GM18499 (cell line): ENCODE measurements around the gene RIN1.
"Not testable (repeated sequence)": the region's sequence is repeated elsewhere in the genome, so short reads cannot be mapped to it uniquely, and the experiment has no call there.

Experiments
- ATAC-seq: cut with Tn5 transposase; IDR thresholded peaks from one replicate; pipeline ENCODE4 v1.9.1; 2021; ENCODE audit warnings: moderate number of reproducible peaks; ENCODE audit not compliant: insufficient read depth, unreplicated experiment

The RIN1 gene, protein sequence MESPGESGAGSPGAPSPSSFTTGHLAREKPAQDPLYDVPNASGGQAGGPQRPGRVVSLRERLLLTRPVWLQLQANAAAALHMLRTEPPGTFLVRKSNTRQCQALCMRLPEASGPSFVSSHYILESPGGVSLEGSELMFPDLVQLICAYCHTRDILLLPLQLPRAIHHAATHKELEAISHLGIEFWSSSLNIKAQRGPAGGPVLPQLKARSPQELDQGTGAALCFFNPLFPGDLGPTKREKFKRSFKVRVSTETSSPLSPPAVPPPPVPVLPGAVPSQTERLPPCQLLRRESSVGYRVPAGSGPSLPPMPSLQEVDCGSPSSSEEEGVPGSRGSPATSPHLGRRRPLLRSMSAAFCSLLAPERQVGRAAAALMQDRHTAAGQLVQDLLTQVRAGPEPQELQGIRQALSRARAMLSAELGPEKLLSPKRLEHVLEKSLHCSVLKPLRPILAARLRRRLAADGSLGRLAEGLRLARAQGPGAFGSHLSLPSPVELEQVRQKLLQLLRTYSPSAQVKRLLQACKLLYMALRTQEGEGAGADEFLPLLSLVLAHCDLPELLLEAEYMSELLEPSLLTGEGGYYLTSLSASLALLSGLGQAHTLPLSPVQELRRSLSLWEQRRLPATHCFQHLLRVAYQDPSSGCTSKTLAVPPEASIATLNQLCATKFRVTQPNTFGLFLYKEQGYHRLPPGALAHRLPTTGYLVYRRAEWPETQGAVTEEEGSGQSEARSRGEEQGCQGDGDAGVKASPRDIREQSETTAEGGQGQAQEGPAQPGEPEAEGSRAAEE

DNA sequence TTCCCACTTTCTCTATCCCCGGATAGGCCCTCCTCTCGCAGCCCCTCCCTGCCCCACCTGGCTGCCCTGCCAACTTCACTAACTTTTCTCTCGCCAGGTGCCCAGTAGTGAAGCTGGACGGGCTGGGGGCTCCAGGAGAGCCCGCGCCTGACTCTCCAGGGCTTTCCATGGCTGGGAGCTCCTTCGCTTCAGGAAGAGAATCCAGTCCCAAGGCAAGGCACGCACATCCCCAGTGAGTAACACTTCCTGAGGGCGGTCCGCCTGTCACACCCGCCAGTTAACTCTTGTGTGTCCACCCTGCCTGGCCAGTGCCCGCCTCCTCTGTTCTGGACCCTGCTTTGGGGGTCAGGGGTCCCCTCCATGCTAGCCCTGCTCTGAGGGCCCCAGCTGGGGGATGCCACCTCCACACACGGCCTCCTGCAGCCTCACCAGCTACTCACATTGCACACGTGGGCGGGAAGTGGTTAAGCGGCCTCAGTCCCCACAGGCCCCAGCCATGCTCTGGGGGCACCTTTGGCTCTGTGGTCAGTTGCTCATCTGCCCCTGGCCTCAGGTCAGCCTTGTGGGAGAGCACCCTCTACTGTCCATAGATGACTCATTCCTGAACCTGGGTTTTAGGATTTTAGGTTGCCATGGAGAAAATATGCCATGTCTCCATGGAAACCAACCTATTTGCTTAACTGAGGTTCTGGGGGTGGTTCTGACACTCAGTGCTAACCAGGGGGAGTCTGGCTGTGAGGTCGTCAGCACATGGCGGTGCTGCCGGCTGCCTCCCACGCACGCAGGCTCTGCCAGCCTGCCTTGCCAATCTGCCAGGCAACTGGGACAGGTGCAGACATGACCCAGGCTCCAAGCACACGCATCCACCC is at the start of gene RIN1:
TSS of gene RIN1 (minus strand) at position 201 of the 869 bp plus-strand sequence. CDS start at position 169, 32 bp downstream.
- ATAC-seq: no peak

DNA sequence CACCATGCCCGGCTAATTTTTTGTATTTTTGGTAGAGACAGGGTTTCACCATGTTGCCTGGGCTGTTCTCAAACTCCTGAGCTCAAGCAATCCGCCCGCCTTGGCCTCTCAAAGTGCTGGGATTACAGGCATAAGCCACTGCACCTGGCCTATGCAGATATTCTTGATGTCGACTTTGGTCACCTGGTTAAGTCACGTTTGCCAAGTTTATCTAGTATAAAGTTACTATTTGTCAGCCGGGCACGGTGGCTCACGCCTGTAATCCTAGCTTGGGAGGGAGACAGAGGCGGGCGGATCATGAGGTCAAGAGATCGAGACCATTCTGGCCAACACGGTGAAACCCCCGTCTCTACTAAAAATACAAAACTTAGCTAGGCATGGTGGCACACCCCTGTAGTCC is 48.1 kb upstream of the RIN1 start:
- ATAC-seq: not testable (repeated sequence)

DNA sequence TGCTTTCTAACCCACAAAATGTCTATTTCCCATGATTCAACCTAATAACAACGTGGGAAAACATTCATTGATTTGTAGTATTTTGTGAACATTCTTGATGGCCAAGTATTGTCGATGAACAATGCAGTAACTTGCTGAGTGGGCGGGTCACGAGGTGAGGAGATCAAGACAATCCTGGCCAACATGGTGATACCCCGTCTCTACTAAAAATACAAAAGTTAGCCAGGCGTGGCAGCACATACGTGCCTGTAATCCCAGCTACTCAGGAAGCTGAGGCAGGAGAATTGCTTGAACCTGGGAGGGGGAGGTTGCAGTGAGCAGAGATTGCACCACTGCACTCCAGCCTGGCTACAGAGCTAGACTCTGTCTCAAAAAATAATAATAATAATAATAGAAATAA is 44.0 kb upstream of the RIN1 start:
- not testable (repeated sequence) for ATAC-seq

DNA sequence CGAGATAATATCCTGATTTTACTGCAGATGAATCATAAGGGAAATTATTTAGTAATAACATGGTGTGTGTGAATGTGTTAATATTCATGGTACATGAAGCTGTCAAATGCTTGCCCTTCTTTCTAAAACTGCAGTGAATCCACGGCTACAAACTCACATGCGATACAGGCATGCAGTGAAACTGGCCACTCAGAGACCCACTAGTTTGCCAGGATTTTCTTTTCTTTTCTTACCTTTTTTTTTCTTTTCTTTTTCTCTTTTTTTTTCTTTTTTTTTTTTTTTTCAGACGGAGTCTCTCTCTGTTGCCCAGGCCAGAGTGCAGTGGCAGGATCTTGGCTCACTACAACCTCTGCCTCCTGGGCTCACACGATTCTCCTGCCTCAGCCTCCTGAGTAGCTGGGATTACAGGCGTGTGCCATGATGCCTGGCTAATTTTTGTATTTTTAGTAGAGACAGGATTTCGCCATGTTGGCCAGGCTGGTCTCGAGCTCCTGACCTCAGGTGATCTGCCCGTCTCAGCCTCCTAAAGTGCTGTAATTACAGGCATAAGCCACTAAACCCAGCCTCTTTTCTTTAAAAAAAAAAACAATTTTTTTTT is 37.6 kb upstream of the RIN1 start:
- not testable (repeated sequence) for ATAC-seq

DNA sequence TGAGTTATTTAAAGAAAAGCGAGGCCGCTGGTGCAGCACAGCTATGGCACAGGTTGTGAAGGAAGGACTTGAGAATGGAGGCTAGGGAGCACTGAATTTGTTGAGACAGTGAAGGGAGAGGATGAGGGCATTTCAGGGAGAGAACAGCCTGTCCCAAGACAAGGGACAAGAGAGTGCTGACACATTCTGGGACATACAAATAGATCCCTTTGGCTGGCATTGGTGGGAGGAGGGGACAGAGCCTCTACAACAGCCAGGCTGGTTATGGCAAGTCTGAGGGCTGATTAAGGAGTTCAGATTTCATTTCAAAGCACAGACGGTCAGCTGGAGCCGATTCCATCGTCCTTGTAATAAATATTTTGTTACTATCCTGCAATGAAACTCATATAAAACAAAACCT is 37.0 kb upstream of the RIN1 start:
- no peak for ATAC-seq

DNA sequence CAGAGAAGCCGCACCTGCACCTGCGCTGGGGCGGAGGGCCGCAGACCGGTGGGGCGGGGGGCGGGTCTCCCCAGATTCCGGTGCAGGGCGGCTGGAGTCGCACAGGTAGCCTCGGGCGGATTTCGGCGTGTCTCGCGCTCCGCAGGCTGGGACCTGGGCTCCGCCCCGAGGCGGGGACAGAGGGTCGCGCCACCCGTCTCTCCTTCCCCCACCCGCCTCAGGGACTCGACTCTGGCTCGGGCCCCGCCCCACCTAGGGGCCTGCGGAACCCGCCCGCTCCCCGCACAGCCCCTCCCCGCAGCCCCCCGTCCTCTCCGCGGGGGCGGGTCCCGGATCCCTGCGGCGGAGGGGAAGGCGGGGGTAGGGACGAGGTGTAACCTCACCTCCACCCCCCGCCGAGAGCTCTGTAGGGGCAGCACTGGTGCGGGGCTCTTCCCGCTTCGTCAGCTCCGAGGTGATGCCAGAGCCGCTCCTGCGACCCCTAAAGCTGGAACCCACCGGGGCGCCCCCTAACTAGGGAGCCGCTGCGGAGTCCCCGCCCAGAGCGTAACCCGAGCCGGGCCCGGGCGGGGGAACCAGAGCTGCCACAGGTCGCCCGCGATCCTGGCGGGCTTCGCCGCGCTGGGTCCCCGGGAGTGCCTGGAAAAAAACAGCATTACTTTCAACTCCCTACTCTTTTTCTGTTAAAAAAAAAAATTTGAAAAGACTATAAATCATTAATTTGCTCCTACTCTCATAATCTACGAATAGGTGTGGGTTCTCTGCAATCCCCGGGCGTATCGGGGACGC is 35.6 kb upstream of the RIN1 start, which contains the start of gene SLC29A2:
TSS of gene SLC29A2 (minus strand) at position 134 of the 789 bp plus-strand sequence. CDS start 169 bp downstream, outside the sequence.
- ATAC-seq: no peak

DNA sequence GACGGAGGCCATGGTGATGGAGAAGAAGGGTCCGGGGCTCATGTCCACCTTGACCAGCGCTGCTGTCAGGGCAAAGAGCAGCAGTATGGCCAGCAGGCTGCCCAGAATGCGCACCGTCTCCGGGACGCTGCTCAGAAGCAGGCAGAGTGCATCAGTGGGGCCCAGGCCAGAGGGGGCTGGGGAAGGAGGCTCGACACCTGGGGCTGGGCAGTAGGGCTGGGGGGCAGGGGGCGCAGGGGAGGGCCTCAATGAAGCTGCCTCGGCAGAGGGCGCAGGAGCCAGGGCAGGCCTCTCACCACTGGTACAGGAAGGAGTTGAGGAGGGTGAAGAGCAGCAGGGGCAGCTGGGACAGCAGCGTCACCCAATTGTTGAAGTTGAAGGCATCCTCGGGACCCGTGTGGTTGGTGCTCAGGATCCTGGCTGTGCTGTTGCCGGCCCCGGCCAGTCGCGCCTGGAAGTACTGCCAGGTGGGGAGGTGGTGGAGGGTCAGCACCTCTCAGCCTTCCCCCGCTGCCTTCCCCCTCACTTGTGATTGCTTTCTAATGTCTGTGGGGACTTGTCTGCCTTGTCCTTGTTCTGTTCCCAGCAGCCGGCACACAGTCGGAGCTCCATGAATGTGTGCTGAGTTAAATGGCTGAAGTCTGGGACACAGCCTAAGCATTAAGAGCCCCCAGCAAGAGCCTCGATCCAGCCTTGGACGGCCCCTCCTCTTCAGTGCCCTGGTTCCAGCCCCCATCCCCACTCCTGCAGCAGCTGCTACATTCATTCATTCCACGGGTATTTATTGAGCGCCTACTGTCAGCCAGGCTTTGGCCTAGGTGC is 33.0 kb upstream of the RIN1 start:
- no peak for ATAC-seq

DNA sequence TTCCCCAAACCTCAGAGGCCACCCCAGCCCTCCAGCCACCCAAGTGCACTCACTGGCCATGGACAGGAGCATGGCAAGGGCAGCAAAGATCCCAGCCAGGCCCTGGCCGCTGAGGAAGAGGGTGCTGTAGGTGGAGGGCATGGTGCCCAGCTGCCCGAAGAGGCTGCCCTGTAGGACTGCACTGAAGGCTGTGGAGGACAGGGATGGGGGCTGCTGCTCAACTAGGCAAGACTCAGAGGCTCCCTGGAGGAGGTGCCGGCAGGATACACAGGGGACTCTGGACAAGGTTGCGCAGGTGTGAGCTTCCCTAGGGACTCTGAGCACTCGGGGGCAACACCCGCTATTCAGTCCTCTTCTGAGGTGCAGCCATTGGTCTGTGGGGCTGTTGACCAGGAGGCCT is 32.2 kb upstream of the RIN1 start:
- ATAC-seq: no peak

DNA sequence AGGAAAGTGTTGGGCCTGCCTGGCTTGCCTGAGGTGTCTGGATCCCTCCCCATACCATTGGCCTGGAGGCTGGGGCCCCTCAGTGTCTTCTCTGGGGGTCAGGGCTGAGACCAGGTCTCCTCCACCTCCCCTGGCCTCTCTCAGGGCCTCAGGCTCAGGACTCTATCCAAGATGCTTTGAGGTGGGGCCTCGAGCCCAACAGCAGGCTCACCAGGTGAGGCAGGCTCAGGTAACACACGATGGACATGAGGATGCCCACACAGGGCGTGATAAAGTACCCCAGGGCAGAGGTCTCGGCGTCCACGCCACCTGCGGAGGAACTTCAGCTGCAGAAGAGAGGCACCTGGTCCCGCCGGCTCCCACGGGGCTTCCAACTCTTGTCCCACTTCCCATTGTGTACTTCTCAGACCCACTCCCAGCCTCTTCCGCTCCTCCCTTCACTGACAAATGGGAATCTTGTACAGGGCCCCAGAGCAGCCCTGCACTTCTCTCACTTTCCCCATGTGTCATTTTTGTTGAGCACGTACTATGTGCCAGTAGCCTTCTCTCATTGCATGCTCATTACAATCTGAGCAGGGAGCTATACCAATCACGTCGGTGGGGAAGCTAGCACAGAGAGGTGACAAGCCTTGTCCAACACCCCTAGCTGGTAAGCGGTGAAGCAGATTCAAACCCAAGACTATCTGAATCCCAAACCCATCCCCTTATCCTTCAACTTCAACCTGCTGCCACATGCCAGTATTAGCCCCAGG is 31.5 kb upstream of the RIN1 start:
- ATAC-seq: no peak

DNA sequence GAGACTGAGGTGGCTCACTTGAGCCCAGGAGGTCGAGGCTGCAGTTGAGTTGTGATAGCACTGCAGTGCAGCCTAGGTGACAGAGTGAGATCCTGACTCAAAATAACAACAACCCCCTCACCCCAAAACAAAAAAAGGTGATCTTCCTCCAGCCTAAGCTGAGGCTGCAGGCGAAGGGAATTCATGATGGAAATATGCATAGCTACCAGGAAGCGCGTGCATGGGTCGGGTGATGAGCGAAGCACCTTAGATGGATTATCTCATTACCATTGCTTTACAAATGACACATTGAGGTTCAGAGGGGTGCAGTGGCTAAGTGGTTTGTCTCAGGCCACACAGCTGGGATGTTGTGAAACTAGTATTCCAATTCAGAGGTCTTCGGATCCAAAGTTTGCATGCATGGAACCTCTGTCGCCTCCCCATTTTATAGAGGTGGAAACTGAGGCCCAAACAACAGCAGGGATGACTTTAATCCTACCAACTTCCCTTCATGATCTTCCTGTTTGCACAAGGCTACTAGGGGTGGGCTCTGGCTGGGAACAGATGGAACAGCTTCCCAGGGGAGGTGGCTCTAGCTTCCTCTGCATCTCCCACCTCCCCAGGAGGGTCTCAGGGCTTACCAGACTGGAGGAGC is 30.7 kb upstream of the RIN1 start:
- ATAC-seq: no peak

DNA sequence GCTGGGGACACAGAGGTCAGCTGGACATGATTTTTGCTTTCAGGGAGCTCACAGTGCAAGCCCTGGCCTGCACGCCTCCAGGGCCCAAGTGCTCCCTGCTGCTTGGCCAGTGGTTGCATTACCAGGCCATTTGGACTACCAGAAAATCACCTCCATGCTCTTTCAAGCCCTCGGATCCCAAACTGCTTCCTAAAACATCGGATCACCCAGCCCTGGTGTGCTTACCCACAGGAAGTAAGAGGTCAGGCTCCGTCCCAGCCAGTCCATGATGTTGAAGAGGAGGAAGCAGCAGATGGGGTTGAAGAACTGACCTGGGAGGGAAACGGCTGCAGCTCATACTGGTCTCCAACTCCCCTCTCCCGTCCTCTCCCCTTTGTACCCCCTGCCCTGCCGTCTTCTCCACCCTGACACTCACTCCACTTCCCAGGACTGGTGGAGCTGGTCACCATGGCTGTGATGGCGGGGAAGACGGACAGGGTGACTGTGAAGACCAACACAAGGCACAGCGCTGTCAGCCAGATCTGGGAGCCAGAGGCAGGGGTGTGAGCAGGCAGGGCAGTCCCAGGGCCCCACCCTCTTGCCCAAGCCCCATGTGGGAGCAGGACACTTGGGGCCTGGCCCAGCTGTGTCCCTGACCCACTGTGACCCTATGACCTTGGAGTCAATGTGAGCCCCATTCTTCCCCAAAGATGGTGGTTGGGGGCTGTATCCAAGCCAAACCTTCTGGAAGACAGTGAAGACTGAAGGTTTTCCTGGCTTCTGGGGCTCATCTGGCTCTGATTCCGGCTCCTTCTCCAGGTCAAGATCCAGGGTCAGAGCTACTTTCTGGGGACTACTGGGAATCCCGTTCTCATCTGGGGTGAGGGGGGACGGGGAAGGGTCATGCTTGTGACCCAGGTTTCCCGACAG is 29.7 kb upstream of the RIN1 start:
- ATAC-seq: no peak

DNA sequence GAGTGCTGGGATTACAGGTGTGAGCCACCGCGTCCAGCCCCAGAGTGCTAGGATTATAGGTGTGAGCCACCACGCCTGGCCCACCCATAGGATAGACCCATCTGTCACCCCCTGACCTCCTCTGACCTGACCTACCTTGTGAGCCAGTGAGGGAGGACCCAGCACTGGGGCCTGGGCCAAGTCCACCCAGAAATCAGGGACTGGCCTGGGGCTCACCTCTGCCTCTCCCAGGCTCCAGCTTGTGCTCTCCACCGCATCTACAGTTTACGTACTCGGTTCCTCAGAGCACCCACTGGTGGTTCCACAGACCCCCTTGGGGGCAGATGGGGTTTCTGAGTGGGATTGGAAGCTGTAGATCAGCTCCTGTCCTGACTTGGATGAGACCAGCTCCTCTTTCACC is 28.9 kb upstream of the RIN1 start:
- ATAC-seq: no peak

DNA sequence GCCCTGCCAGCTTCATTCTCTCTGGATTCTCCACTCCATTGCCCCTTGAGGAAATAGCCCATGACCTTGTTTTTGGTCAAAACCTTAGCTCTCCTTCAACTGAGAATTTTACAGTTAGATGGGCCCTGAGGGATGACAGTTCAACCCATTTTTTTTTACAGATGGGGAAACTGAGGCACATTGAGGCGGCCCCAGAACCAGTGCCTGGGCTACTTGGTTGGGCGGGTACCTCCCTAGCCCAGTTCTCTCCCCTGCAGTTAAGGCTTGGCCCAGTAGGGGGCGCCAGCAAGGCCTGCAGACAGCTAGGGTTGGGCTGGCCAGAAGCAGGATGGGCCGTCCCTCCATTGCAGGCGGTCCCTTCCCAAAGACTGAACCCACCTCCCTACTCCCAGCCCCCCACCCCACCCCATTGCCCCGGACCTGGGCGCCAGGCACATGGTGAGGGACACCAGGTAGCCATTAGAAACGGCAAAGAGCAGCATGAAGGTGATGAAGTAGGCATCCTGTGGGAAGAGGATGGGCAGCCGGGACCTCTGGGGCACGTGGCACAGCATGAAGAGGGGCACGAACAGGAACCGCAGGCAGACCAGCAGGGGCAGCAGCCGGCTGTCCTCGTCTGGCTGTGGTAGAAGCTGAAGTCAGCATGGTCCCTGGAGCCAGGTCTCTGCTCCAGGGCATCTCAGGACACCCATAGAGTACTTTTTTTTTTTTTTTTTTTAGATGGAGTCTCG is 27.7 kb upstream of the RIN1 start:
- ATAC-seq: no peak

DNA sequence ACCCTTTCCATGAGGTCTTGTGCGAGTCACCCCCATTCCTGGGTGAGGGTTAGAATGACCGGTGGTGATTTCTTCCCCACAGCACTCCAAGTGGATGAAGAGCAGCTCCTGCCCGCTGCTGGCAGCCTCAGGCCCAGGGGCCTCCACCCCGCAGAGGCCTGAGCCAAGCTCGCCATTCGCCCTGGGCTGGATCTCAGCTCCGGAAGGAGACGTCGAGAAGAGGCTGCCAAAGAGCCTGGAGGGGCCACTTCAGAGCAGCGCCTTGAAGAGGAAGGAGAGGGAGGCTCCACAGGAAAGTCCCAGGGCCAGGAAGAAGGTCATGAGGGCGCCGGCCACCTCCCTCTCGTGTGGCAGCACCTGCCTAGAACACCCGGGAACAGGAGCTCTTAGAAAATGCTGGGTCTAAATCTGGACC is 27.0 kb upstream of the RIN1 start:
- no peak for ATAC-seq

DNA sequence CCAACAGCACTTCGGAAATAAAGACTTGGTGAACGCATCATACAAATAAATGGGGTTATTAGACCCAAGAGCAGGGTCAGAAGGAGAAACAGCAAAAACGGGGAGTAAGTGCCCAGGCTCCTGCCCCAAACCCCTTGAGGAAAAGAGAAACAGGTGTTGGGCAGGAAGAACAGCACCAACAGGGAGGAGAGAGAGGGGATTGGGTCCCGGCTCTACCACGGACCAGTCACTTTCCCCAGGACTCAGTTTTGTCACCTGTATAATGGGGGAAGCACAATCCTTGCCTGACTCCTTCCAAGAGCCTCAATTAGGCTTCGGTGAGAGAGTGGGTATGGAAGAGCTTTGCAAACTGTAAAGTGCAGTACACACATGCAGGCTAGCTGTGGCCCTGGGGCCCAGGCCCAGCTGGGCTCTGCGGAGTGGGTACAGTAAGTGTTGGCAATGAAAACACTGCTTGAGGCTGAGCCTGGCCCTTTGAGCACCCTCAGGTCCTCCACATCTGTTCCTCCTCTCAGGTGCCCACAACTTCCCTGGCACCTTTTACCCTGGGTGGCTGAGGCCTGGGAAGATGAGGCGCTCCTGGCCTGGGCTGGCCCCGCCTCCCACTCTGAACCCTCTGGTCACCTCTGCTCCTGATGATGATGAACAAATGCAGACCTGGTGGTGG is 26.4 kb upstream of the RIN1 start:
- no peak for ATAC-seq
